Measurements from ENCODE around the gene TSC22D4.
"Not testable (repeated sequence)": the region's sequence is repeated elsewhere in the genome, so short reads cannot be mapped to it uniquely, and the experiment has no call there.

GRCh38 chr7:100453854-100454253 lies 25.2 kb downstream of the TSC22D4 start:
- not testable (repeated sequence) for TF ChIP-seq TARDBP (IDR thresholded peaks at IDR 0.05); FOXA1 (IDR thresholded peaks at IDR 0.05); SP1 (IDR thresholded peaks at IDR 0.05); SUZ12 (IDR thresholded peaks at IDR 0.05); BHLHE40 (IDR thresholded peaks at IDR 0.05; ENCODE audit: borderline replicate concordance); CTBP1 (IDR thresholded peaks at IDR 0.05; ENCODE audit: borderline replicate concordance); FOXM1 (IDR thresholded peaks at IDR 0.05; ENCODE audit: borderline replicate concordance); ELF4 (IDR thresholded peaks at IDR 0.05); NFRKB (IDR thresholded peaks at IDR 0.05)
